Endothelial cell of umbilical vein (primary cell): ENCODE results near the gene ZNF470.

Experiments
- CTCF ChIP-seq, 2 donors: IDR thresholded peaks; 1 replicate in 1 of 2; 2 replicates in 1 of 2; pipeline ENCODE4 v1.5.1; 2011; ENCODE audit warnings: low read length in 2 of 2, mild to moderate bottlenecking in 2 of 2, moderate library complexity in 2 of 2, control low read depth in 1 of 2, inconsistent platforms in 1 of 2, low read depth in 1 of 2; ENCODE audit not compliant: insufficient read depth in 1 of 2; ENCODE audit errors: extremely low read depth in 1 of 2
- EZH2 ChIP-seq: IDR thresholded peaks from 2 replicates; pipeline ENCODE4 v1.6.1; 2012; ENCODE audit warnings: borderline replicate concordance, low read depth, mild to moderate bottlenecking, moderate library complexity, low read length, inconsistent platforms; ENCODE audit not compliant: severe bottlenecking
- FOS ChIP-seq: IDR thresholded peaks from 2 replicates; pipeline ENCODE4 v1.6.1; 2011; ENCODE audit warnings: mild to moderate bottlenecking, low read length, moderate library complexity, borderline replicate concordance; ENCODE audit not compliant: insufficient read depth
- MAX ChIP-seq: IDR thresholded peaks from 2 replicates; pipeline ENCODE4 v1.6.1; 2011; ENCODE audit not compliant: insufficient read depth, insufficient read length
- MYC ChIP-seq: IDR thresholded peaks from one replicate; pipeline ENCODE4 v1.6.1; 2011; ENCODE audit warnings: mild to moderate bottlenecking, low read depth, low read length
- POLR2A ChIP-seq: IDR thresholded peaks from 2 replicates; pipeline ENCODE4 v1.6.1; 2012; ENCODE audit warnings: low read depth, mild to moderate bottlenecking, control low read depth, low read length
- POLR2AphosphoS5 ChIP-seq: IDR thresholded peaks from 2 replicates; pipeline ENCODE4 v1.6.1; 2012; ENCODE audit warnings: low read depth, mild to moderate bottlenecking, control low read depth, low read length, moderate library complexity; ENCODE audit not compliant: insufficient read depth

- no peak for TF ChIP-seq CTCF (IDR thresholded peaks at IDR 0.05; ENCODE audit: extremely low read depth in 1 of 2, insufficient read depth in 1 of 2, low read depth in 1 of 2, low read length in 2 of 2)
- no peak for TF ChIP-seq MAX
- TF ChIP-seq FOS, result no peak
- TF ChIP-seq POLR2A, result no peak
- TF ChIP-seq EZH2, result no peak
- TF ChIP-seq MYC, result no peak
- TF ChIP-seq POLR2AphosphoS5, result no peak
These were observed 41.2 kb downstream of the ZNF470 start for GRCh38 chr19:56608274-56608964.
